ENCODE data around the gene ACOT12.
"Not testable (repeated sequence)": the region's sequence is repeated elsewhere in the genome, so short reads cannot be mapped to it uniquely, and the experiment has no call there.

Gene ACOT12

DNA sequence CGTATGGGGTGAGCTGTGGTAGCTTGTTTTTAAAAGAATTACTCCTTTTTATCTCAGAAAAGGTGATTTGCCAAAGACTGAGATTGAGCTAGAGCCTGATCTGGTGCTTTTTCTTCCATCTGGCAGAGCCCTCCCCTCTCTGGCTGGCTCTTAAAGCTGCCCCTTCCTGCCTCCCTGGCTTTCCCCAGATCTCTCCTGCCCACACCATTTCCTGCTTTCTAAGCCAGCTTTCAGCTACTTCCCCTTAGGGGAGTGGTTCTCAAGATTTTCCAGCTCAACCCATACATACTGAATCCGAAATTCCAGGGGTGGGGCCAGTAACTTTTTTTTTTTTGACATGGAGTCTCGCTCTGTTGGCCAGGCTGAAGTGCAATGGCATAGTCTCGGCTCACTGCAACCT lies 4.8 kb upstream of the ACOT12 start:
- no peak for DNase-seq

DNA sequence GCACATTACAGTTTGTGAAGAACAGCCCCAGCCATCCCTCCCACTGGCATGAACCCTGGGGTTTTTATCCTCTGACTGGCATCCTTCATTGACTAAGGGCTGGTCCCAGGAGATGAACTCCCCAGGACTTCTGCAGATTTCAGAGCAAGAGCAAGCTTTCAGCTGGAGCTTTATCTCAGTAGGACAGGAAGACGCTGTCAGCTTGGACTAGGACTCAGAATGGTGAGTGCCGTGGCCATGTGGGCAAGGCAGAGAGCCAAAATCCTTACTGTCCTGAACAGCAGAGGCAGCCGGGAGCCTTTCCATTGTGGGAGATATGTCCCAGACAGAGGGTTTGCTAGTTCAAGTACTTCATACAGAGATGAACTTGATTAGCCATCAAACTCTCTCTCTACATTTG lies 3.2 kb upstream of the ACOT12 start:
- DNase-seq: no peak

DNA sequence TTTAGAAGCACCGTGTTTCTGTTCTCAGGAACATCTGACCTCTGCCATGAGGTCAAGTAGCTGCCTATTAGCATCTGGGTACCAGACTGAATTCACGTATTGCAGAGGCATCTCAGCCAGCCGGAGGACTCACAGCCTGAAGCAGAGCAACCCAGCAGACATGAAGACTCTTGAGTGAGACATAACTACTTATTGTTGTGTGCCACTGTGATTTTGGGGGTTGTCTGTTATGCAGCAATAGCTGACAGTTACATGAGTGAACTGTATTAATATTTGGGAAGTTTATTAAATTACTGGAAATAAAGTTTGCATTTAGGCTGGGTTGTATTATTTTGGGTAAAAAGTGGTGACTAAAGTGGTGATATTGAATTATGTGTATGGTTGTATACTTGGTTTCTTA lies 1.3 kb upstream of the ACOT12 start:
- no peak for DNase-seq

DNA sequence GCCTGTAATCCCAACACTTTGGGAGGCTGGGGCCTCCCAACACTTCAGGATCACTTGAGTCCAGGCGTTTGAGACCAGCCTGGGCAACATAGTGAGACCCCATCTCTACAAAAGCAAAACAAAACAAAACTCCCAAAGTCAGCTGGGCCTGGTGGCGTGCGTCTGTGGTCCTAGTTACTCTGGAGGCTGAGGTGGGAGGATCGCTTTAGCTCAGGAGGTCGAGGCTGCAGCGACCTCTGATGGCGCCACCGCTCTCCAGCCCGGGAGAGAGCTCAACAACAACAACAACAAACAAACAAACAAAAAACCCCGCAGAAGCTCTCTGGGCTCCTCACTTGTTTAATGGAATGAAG lies 528 bp downstream of the ACOT12 start:
- no peak for DNase-seq

DNA sequence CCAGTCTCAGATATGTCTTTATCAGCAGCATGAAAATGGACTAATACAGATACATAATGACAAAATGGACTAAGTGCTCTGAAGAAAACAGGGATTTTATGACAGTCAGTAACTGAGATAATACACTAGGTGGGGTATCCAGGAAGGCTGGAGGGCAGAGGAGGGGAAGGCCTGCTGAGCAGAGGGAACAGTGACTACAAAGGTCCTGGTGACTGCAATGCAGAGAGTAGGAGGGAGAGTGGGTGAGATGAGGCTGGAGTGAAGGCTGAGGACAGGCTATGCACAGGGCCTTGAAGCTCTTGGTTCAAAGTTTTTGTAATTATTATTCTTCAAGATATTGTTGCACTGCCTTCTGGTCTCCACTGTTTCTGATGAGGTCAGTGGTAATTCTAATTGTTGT lies 4.9 kb downstream of the ACOT12 start:
- DNase-seq: no peak

DNA sequence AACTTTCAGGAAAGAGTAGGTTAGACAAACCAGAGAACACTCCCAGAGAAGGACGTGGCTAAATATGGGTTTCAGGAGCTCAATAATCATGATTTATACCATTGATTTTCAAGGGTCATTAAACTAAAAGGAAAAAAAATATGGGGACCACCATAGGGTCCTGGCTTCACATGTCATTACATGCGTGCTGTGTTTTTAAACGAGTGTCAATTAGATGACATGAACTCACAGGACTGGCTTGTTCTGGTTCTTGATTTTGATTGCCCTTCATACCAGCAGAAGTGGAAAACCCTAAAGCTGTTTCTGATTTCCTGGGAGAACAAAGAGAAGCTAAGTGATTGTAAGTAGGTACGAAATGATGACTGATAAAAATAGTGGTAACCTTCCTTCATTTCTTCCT lies 5.8 kb downstream of the ACOT12 start:
- no peak for DNase-seq

DNA sequence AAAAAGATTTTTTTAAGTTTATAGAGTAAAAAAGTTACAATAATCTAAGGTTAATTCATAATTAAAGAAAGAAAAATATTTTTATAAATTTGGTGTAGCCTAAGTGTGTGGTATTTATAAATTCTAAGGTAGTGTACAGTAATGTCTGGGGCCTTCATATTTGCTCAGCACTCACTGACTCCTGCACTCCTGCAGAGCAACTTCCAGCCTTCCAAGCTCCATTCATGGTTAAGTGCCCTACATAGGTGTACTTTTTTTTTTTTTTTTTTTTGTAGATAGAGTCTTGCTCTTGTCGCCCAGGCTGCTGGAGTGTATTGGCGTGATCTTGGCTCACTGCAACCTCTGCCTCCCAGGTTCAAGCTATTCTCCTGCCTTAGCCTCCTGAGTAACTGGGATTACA lies 10.1 kb downstream of the ACOT12 start:
- no peak for DNase-seq

DNA sequence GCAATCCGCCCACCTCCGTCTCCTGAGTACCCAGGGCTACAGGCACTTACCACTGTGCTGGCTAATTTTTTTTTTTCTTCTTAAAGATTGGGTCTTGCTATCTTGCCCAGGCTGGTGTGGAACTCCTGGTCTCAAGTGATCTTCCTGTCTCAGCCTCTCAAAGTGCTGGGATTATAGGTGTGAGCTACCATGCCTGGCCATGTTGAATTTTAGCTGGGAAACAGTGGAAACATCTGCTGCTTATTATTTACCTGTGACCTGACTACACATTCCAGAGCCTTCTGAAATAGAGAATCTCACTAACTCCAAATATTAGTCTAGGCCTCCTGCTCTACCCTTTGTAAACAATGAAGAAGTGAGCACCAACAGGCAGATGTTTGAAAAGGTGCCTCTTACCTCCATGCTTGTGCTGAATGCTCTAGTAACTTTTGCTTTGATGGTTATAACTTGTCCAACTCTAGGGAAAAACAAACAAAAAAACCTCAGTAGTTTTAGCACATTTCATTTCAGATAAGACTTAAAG lies 22.5 kb downstream of the ACOT12 start:
- DNase-seq: no peak

DNA sequence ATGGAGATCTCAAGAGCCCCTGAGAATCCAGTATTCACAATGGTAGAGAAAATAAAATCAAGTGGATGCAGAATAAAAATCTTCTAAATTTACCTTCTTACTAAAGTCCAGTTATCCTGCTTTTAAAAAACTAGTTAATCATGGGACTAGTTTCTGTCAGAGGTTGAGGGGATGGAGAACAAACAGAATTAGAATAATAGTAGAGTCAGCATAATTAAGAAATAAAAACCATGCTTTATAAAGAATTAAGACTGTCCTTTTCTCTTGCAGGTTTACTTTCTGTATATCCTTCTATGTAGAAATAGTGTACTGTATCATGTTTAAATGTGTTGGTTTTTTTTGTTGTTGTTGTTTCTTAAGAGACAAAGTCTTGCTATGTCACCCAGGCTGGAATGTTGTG lies 23.0 kb downstream of the ACOT12 start:
- DNase-seq: no peak

DNA sequence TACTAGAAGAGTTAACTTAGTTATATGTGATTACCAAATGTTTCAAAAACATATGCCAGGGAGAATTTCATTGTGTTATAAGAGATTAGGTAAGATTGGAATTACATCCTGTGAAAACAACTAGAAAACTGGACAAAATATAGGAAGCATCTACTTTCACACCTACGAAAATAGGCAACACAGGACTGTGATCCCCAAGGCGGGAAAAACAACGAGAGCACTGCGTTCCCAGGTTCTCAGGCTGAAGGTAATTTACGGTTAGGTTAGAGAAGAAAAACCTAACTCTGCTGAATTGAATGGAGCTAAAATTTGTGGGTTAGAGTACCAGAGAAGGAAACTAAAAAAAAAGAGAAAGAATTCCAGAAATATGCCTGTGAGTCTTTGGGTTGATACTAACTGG lies 28.4 kb downstream of the ACOT12 start:
- DNase-seq: no peak

DNA sequence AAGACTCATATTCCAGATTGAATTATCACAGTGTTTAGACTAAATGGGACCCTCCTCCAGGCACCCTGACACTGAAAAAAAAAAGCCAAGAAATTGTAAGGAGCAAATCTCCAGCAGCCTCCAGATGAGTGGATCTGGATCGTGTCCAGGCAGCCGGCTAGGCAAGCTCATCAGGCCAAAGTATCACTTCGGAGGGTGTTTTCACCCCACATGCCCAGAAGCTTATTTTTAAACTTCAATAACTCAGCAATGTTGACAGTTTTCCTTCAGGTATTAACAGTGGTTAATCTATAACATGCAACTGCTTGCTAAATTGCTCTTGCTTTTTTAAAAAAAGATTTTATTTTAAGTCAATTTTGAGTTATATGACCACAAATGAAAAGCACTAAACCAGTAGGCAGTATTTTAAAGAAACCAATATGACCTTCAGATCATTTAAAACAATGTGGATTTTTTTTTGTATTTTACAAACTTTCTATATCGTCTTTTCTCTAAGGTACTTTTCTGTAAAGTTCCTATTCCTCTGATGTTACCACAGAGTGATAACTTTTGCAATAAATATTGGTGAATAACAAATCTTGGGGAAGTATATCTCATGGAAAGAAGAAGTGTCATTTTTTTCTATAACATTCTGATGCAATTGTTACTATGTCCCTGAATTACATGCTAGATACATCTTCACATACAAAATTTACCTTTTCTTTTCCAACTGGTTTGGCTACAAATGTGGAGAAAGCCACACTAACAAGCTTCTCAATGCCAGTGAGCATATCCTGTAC lies 30.7 kb downstream of the ACOT12 start:
- no peak for DNase-seq

DNA sequence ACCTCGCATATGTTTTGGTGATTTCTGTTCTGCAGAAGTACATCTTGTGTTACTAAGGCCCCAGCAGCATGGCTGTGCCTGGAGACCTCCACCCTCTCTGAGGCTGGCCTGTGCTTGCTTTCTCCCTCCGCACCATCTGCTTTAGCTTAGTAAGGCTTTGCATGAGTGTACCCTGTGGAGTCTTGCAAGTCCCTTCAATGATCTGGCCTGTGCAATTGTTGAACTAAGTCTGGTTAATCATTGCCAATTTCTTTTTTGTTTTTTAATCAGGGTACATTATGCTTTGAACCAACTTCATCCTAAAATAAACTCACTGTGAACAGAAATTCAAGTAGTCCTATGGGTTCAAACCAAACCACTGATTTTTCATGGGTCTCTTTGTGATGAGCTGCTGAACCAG lies 32.3 kb downstream of the ACOT12 start:
- DNase-seq: no peak

DNA sequence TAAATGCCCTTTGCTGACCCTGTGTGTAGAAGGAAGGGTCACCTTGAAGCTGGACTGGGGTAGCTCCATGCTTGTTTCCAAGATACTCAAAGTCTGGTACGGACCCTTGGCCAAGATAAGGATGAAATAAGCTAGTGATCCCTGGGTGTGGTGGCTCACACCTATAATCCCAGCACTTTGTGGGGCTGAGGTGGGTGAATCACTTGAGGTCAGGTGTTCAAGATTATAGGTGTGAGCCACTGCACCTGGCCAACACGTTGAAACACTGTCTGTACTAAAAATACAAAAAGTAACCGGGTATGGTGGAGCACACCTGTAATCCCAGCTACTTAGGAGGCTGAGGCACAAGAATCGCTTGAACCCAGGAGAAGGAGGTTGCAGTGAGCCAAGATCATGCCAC lies 33.3 kb downstream of the ACOT12 start:
- DNase-seq: no peak

DNA sequence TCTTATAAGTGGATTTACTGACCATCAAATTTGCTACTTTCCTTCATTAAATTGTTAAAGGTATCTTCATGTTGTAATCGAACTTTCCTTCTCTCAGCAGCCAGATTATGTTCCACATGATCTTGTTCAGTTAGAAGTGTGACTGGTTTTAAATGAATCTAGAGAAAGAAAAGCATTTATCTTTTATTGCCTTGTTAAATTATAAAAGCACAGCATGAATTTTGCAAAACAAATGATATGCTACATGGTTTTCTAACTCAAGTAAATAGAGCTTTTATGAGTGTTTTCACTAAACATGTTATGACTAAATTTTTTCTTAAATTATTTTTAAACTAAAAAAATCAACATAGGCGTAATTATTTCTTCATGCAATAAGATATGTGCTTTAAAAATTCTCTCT lies 34.1 kb downstream of the ACOT12 start:
- DNase-seq: no peak

DNA sequence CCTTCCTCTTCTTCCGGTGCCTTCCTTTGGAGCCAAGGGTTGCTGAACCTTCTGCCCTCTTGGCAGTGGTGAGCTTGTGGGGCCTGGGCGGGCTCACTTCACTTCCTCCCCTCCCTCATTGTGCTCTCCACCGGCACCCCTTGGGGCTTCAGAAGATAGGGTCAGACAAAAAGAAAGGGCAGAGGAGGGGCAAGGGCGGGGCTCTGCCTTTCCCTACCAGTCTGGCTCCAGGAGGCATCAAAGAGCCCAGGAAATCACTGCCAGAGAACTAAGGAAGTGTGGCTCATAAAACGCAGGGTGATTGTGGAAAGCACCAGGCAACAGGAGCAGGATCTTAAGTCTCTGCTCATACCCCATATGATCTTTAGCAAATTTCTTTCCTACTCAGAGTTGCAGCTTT lies 34.8 kb downstream of the ACOT12 start:
- no peak for DNase-seq

DNA sequence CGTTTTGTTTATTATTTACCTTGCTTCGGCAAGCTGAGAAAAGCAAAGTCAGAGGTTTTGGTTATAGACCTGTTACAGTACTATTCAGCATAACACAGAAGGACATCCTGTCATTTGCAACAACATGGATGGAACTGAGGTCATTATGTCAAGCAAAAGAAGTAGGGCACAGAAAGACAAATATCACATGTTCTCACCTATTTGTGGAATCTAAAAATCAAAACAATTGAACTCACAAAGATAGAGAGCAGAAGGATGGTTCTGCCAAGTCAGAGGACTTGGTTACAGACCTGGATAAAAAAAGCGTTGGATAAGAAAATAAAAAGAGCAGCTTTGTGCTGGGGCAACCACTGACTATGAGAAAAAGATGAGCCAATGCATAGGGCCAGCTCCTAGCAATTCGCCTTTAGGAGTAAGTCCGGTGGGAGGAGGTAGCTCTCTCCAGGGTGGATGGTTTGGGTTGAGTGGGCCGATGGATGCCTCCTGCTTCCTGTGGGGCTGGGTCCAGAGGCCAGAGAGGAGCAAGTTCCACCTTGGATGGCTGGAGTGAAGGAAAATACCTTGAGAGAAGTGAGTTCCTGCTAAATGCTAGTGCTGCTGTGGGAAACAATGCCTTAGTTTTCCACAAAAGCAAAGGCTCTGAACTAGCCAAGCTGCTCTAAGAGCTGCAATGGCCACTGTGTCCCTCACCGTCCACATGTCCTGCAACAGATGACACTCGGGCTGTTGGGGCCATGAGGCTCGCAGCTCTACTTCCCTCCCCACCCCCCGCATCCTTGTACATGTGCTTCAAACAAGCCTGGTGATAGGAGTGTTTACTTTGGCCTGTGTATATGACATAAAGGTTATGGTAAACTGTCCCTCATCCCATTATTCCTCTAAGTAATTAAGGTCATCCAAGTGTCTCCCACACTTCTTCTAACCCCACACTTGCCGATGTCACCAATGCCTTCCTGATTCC lies 38.4 kb downstream of the ACOT12 start:
- DNase-seq: no peak

DNA sequence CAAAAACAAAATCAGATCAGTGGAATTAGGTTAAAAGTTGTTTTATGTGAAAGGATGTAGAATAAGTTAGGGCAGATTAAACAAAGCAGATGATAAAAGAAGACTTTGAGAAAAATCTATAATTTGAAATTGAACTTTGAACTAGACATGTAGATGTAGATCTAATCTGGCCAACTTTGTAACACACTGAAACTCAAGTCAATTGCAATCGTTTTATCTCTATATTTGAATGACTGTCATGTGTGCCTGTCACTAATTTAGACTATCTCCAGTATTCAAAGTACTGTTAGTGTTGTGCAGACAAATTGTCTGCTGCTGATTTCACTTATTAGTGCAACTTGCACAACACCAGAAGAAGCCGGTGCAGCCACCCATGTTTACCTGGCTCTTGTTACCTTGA lies 39.8 kb downstream of the ACOT12 start:
- DNase-seq: no peak

DNA sequence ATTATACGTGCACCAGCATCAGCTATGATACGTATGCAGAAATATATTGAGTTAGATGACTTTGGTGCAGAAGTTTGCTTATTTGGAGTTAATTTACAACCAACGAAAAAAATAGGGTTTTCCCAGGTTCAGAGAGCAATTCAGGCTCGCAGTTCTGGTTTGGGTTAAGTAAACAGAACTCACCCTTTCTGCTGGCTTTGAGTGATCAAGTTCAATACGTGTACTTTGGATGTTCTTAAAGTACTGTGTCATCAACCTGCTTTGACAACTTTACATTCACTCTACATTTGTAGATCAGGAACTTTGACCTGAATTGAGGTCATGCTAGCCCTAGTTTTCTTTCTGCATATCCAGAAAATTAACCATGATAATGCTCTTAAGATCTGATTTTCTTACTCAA lies 40.7 kb downstream of the ACOT12 start:
- no peak for DNase-seq

DNA sequence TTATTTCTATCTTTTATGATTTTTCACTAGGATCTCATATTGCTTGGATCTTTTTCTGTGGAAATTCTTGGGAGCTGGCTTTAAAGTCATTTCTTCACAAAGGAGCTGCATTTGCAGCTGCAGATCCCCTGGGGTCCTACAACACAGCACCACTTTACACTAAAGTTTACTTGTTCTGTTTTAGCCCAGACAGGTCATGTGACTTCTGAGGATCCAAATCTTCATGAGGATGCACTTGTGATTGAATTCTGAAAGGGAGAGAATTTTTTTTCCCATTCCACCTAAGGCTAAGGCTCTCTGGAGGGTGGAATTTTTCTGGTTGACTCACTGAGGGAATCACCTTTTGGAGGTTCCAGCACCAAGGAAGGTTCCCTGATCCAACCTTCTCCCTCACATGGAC lies 43.4 kb downstream of the ACOT12 start:
- DNase-seq: no peak

DNA sequence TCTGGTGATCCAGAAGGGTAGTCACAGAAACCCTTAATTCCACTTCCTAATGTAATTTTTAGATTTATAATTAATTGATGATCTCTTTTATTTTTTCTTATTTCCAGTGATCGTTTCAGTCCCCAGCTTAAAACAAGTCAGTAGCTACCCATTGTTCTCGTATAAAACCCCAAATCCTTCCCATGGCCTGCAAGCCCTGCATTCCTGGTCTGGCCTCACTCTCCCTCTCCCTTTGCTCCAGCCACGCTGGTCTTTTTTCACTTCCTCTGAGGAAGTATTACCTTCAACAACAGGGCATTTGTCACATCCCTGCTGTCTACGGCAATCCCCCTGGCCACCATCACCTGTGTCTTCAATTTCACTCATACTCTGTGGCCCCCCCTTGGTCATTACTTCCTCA lies 44.8 kb downstream of the ACOT12 start:
- no peak for DNase-seq

DNA sequence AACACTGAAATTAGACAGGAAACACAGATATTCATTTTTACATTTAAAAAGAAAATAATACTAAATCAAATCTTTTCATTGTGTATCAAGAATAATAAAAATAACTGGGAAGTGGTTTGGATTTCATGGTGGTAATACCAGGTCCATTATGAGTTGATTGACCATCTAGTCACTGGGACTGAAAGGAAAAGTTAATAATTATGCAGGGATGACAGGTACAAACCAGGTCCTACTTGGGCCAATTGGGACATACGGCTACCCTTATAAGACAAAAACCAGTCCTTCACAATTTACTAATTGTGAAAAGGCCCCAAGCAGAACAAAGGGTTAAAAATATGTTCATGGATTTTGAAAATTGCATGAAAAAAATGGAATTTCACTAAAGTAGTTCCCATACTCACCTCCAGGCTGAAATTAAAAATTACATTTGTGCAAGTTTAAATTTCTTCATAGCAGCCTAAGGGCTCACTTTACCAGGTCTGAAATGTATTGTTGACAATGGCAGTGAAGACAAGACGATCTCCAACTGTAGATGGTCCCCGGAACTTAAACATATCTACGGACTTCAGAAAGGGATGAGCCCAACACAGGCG lies 48.4 kb downstream of the ACOT12 start:
- no peak for DNase-seq

DNA sequence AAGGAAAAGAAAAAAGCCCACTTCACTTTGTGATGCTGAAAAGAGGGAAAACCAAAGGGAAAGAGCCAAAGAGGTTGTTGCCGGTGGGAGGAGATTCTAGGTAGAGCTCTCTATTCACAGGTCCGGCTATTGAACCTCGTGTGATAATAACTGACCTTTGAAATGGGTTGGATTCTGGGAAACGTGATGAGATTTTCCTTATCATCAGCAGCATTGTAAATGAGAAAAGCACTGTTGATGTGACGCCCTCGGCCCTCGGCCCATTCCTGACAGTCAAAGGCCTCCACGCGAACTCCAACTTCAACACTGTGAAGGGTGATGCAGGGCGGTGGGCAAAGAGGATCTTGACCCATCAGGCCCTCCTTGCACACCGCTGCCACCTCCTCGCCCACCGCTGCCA lies 49.2 kb downstream of the ACOT12 start:
- no peak for DNase-seq

DNA sequence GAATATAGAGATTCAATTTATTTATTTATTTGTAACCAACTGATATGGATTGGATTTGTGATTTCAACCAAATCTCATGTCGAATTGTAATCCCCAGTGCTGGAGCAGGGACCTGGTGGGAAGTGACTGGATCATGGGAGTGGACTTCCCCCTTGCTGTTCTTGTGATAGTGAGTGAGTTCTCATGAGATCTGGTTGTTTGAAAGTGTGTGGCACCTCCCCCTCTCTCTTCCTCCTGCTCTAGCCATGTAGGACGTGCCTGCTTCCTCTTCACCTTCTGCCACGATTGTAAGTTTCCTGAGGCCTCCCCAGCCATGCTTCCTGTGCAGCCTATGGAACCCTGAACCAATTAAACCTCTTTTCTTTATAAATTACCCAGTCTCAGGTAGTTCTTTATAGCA lies 55.7 kb downstream of the ACOT12 start:
- DNase-seq: not testable (repeated sequence)

DNA sequence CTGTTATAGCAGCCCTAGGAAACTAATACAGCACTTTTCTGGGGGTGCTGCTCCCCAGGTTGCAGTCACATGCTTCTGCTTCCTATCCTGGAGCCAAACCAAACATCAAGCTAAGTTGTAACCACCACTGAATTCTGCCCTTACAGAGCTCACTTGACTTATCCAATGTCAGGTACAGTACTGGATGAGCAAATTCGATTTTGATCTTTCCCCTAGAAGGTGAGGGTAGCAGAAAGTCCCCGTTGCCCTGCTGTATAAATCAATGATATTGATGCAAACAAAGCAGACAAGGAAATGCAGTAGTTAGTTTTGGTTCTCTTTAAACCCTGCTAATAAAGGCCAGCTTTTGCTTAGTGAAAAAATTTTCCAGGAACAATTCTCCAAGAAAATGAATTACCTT lies 56.1 kb downstream of the ACOT12 start:
- DNase-seq: no peak

Measured in cerebellar nuclear complex (tissue), 1 donor.